H1 (cell line): Measurements from ENCODE around the gene NPC1L1. TPM values are rescaled to one million over a fixed set of nuclear protein-coding genes. Genes with fewer than 3 reads are reported as not detected.
A peak's percentile ranks its signal among the peaks of the same experiment; 100 is the strongest.

Experiments used
- POLR2AphosphoS5 ChIP-seq: IDR thresholded peaks from 2 replicates; pipeline ENCODE4 v1.6.1; 2011; ENCODE audit warnings: low read depth, low read length
- RAD21 ChIP-seq, 2 experiments: IDR thresholded peaks in 1 of 2; conservative IDR thresholded peaks in 1 of 2; 2 replicates each; pipeline ENCODE4 v1.6.1; 2011; ENCODE audit warnings: low read depth in 2 of 2, low read length in 2 of 2, improper control_type of control experiment in 1 of 2, inconsistent platforms in 1 of 2, mild to moderate bottlenecking in 1 of 2, moderate library complexity in 1 of 2
- polyA plus RNA-seq, 7 experiments: library from polyadenylated mRNA; depleted of rRNA in 3 of 7; stranded (reverse) in 5 of 7; unstranded in 2 of 7; fragments of >200 nt in 5 of 7; fragments of 200-250 nt in 2 of 7; gene quantifications; 1 replicate in 5 of 7; 2 replicates in 1 of 7; 4 replicates in 1 of 7; pipeline versions ENCODE4 v1.2.1 to v1.2.3, GENCODE V29; 2011 to 2013; ENCODE audit warnings: missing spikeins in 2 of 7, mixed read lengths in 2 of 7
- total RNA-seq: library from RNA; stranded (reverse); fragmentation: NEBNext Ultra II Directional; extraction: Animal tissue kit (Norgen Biotek cat#: 25700); gene quantifications from 2 replicates; pipeline ENCODE4 v1.2.1, GENCODE V29; 2021

The NPC1L1 gene
- total and polyA plus RNA-seq, 2 of the 8 experiments (the other 6 are each of a cell fraction or from before 2014, with no cell fraction given), result 0.06 to 0.21 TPM

DNA sequence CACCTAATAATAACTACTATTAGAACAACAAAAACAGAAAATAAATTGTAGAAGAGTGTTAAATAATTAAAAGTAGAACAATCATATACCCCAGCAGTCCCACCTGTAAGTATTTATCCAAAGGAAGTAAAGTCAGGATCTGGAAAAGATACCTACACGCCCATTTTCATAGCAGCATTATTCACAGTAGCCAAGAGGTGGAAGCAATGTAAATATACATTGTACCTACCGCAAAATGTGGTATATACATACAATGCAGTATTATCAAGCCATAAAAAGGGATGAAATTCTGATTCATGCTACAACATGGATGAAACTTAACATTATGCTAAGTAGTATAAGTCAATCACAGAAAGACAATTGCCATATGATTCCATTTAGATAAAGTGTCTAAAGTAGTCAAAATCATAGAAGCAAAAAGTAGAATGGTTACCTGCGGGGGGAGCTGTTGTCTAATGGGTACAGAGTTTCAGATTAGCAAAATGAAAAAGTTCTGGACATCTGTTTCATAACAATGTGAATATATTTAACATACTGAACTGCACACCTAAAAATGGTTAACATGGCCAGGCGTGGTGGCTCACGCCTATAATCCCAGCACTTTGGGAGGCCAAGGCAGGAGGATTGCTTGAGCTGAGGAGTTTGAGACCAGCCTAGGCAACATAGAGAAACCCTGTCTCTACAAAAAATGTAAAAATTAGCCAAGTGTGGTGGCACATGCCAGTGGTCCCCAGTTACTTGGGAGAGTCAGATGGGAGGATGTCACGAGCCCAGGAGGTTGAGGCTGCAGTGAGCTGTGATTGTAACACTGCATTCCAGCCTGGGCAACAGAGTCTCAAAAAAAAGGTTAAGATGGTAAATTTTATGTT is 46.9 kb upstream of the NPC1L1 start (continued):
- TF ChIP-seq RAD21 (IDR thresholded peaks at IDR 0.05 in 1 of 2, conservative IDR thresholded peaks at IDR 0.05 in 1 of 2; ENCODE audit: low read depth in 2 of 2, low read length in 2 of 2) (peak; percentile 52 to 60), POLR2AphosphoS5 (no peak)
